DOHH2 (cell line): ENCODE measurements around the gene ERG.

Experiments
- CTCF ChIP-seq: fragments of 200-600 bp; sonication (generic); IDR thresholded peaks from one replicate; pipeline ENCODE4 v1.5.1; 2014; ENCODE audit warnings: antibody characterized with exemption, mild to moderate bottlenecking, low read depth, low read length; ENCODE audit not compliant: poor library complexity, severe bottlenecking
- EZH2phosphoT487 ChIP-seq: fragments of 200-600 bp; sonication (generic); IDR thresholded peaks from 2 replicates; pipeline ENCODE4 v1.6.1; 2017; ENCODE audit warnings: borderline replicate concordance, mild to moderate bottlenecking, antibody characterized with exemption, low read length, moderate library complexity, mixed read lengths

GRCh38 chr21:38470755-38471154, 27.5 kb downstream of the ERG start:
- TF ChIP-seq CTCF (no peak), EZH2phosphoT487 (no peak)
